HG02610 (cell line): Measurements from ENCODE around the gene CELF2.
"Not testable (repeated sequence)": the region's sequence is repeated elsewhere in the genome, so short reads cannot be mapped to it uniquely, and the experiment has no call there.

Experiments used
- ATAC-seq: cut with Tn5 transposase; IDR thresholded peaks from one replicate; pipeline ENCODE4 v1.9.1; 2021; ENCODE audit warnings: mild to moderate bottlenecking, moderate library complexity; ENCODE audit not compliant: unreplicated experiment

The CELF2 gene

DNA sequence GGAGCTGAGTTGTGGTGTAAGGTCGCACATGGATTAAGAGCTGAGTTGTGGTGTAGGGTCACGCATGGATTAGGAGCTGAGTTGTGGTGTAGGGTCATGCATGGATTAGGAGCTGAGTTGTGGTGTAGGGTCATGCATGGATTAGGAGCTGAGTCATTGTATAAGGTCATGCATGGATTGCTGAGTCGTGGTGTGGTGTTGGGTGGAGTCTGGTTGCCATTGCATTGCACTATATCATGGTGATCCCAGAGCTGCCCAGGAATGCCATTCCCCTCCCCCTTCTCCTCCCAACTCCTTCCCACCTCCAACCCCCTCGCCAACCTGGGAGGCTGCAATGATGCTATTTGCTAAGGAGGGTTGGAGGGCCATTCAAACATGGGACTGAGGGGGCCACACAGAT is 349.2 kb downstream of the CELF2 start:
- not testable (repeated sequence) for ATAC-seq

DNA sequence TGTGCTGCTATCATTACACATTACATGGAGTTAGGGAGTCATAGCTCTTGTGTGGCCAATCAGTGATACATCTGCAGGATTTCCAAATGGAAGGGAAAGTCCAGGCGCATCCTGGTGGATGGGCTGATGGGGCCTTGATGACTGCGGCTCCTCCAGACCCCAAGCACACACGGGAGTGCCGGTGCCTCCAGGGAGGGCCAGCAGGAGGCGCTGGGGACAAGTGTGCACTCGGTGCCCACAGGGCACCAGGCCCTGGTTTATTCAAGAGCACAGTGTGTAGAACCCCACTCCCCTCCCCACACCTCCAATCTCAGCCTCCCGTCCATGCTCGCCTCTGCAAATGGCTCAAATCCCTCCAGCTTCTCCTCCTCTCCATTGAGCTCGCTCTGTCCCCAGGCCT is 349.8 kb downstream of the CELF2 start:
- no peak for ATAC-seq

DNA sequence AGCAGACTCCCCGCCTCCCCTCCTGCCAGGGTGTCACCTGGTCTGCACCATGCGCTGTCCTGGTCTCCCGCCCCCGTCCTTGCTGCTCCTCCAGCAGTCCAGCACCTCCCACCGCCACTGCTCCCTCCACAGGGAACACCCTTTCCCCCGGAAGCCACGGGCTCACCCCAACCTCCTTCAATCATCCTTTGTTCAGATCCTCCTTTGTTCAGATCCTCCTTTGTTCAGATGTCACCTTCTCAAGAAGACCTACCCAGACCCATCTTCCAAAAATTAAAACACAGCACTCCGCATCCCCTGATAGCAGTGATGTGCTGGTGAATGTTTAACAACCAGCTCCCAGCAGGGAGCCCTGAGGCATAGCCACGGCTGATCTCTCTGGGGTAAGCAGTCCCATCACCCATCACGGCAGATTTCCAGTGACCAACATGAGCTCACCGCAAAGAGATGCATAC is 356.1 kb downstream of the CELF2 start:
- ATAC-seq = no peak

DNA sequence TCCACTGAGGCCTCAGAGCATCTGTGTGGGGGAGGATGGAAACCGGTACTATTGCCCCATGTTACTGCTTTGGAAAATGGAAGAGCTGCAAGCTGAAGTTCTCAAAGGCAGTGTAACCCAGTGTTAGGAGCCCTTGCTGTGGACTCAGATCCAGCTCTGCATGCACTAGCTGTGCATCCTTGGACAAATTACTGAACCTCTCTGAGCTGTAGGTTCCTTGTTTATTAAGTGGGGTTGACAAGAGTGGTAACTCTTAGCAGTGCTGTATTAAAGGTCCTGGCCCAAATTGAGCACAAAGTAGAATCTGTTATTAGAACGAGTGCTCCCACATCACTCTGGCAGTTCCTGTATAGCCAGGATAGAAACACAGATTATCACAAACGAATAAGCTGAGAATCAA is 359.6 kb downstream of the CELF2 start:
- ATAC-seq = no peak

DNA sequence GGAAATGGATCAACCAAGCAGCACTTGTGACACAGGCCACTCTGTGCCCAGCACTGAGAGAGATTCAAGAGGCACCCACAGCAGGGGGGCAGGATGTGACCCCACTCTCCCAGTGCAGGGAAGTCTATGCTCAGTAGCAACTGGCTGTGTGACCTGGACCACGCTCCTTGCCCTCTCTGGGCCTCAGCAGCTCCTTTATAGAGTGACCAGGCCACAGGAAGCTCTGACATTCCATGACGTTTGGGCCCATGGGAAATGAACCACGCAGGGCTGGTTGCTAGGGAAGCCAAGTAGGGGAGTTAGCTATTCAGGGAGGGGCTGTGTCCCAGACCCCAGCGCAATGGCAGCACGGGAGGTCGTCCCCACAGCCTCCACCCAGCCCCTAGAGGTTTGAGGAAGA is 361.2 kb downstream of the CELF2 start:
- ATAC-seq = no peak

DNA sequence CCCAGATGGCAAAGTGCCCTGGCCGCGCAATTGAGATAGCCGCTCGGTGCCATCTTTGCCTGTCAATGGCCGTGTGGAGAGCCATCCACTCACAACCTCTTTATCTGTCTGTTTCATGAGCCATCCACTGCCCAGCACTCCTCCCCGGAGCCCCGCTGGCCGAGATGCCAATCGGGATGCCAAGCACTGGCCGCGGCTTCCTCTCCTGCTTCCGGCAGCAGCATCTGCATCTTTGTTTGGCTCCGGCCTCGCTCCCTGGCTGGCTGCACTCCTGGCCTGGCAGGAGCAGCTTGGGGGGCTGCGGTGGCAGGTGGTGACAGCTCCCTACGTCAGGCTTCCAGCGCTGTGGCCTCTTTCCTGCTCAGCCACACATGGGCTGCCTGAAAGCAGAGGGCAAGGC is 362.1 kb downstream of the CELF2 start:
- ATAC-seq = no peak

DNA sequence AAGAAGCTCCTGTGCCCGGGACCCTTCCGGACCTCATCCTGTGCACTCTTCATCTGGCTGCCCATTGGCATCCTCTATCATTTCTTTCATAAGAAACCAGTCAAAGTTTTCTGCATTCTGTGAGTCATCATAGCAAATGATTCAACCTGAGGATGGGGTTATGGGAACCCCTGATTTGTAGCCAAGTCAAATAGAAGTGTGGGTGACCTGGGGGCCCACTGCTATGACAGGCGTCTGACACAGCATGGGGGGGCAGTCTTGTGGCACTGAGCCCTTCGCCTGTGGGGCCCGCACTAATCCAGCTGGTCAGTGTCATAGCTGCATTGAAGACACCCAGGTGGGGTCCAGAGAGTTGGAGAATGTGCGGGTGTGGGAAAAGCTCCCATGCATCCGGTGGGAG is 363.4 kb downstream of the CELF2 start:
- no peak for ATAC-seq

DNA sequence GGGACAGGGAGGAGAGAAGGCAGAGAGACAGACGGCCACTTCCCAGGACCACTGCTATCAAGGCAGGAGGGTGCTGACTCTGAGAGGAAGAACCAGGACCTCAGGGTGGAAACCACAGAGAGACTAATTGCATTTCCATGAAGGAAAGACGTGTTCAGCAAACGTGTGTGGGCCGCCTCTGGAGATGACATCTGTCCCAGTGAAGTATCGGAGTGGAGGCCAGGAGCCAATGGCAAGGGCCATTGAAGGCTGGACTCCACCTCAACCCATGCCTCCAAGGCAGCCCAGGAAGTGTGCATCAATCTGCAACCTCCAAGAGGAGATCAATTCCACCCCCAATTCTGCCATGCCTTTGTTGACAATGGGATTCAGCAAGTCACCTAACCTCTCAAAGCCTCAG is 363.8 kb downstream of the CELF2 start:
- ATAC-seq = no peak

DNA sequence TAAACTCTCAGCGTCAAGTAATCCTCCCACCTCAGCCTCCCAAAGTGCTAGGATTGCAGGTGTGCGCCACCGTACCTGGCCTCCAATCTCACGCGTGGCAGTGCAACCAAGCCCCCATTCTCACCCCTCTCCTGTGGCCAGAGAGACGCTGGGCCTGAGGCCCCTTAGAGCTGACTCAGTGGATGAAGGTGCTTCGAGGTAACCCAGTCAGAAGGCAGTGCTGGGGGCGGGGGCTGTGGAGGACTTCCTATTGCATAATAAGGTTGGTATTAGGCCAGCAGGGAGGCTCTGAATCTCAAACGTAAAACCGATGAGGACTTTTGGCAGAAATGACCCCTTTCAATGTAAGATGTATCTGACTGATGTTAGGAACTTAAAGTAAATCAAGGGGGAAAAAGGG is 364.5 kb downstream of the CELF2 start:
- ATAC-seq = no peak

DNA sequence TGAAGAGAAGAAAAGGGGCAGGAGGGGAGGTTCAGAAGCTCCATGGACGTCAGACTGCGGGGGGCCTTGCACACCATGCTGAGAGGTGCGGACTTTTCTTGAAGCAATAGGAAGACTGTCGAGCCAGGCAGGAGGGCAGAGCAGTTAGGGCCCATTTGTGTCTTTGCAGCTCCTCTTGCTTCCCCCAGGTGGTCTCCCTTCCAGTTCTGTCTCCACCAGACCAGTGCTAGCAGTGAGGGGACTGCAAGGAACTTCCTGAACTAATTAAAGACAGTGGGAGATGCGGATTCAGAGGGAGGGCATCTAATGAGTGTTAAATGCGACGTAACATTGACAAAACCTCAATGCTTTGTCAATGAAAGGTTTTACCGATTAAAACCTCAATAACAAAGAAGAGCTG is 368.4 kb downstream of the CELF2 start:
- ATAC-seq = no peak
